Stimulated activated memory B cell treated with anti-CD40 and anti-IgM and Interleukin-4, amounts not matched to agents 10 μg/mL and 1 μg/mL and 100 μg/mL, for 72 hours (primary cell): Measurements from ENCODE around the gene SPEG.
A peak's percentile ranks its signal among the peaks of the same experiment; 100 is the strongest.
"Not testable (repeated sequence)": the region's sequence is repeated elsewhere in the genome, so short reads cannot be mapped to it uniquely, and the experiment has no call there.

Experiments
- ATAC-seq: fragments of 150-1000 bp; cut with Tn5 transposase; 2 replicates; pipeline ENCODE4 v1.10.0; 2021
- H3K27ac Mint-ChIP-seq: one replicate; pipeline ENCODE4 v1.8.0; 2022; ENCODE audit warnings: mild to moderate bottlenecking, mixed read lengths
- H3K27me3 Mint-ChIP-seq: one replicate; pipeline ENCODE4 v1.8.0; 2022; ENCODE audit warnings: mixed read lengths
- H3K36me3 Mint-ChIP-seq: one replicate; pipeline ENCODE4 v1.8.0; 2022; ENCODE audit warnings: mixed read lengths
- H3K4me1 Mint-ChIP-seq: one replicate; pipeline ENCODE4 v1.8.0; 2022; ENCODE audit warnings: mixed read lengths
- H3K4me3 Mint-ChIP-seq: one replicate; pipeline ENCODE4 v1.8.0; 2022; ENCODE audit warnings: mild to moderate bottlenecking, moderate library complexity, mixed read lengths
- H3K9me3 Mint-ChIP-seq: one replicate; pipeline ENCODE4 v1.8.0; 2022; ENCODE audit warnings: mixed read lengths

The SPEG gene

DNA sequence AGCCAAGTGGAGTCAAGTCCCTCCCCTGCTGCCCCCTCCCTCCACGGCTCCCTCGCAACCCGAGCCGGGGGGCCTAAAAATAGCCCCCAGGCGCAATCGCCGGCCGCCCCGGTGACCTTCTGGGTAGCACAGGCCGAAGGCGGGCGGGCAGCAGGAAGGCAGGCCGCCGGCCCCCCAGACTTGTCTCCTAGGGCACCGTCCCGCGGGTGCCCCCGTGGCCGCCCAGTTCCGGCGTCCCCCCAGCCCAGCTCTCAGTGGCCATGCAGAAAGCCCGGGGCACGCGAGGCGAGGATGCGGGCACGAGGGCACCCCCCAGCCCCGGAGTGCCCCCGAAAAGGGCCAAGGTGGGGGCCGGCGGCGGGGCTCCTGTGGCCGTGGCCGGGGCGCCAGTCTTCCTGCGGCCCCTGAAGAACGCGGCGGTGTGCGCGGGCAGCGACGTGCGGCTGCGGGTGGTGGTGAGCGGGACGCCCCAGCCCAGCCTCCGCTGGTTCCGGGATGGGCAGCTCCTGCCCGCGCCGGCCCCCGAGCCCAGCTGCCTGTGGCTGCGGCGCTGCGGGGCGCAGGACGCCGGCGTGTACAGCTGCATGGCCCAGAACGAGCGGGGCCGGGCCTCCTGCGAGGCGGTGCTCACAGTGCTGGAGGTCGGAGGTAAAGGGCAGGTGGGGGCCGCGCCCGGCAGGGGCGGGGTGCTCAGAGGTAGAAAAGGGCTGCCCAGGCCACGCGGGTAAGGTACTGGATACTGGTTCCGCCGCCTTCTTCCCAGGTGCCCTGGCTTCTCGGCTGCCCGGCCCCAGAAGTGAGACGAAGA, at the start of gene SPEG:
Gene SPEG, plus strand, starts transcription at position 126 of the 808 bp plus-strand sequence. Its CDS starts 135 bp downstream, at position 261.
- peak; percentile 17 for ATAC-seq

DNA sequence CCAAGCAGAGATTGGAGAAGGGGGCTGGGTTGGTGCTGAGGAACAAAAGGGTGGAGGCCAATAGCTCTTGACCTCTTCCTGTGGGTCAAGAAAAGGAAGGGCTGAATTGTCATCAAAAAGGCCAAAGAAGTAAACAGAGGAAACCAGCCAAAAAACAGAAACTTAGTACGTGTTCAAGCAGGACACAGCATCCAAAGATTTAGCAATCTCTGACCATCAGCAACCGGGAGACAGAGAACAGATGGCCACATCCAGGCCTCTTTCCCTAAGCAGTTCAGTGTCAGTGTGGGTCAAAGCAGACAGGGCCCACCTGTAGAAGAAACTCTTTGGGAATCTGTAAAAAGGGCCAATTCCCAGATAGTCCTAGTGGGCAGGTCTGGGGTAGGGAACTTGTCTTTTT, 49.8 kb upstream of the SPEG start:
- no peak for ATAC-seq
- Mint-ChIP-seq H3K4me3 (no peak overlapping the region), H3K36me3 (peaks cover 55% of the 10 kb centered on the region)

More for the DNA sequence above, at the start of gene SPEG:
- no peaks in the 10 kb centered on the region for H3K4me1 Mint-ChIP-seq
- no peak within 1 kb of the TSS for H3K27ac Mint-ChIP-seq
- no peak within 1 kb of the TSS for H3K4me3 Mint-ChIP-seq
- peaks cover 11% of the 10 kb centered on the region for H3K27me3 Mint-ChIP-seq
- no peaks in the 10 kb centered on the region for H3K9me3 Mint-ChIP-seq
- H3K36me3 Mint-ChIP-seq = no peaks in the 10 kb centered on the region

DNA sequence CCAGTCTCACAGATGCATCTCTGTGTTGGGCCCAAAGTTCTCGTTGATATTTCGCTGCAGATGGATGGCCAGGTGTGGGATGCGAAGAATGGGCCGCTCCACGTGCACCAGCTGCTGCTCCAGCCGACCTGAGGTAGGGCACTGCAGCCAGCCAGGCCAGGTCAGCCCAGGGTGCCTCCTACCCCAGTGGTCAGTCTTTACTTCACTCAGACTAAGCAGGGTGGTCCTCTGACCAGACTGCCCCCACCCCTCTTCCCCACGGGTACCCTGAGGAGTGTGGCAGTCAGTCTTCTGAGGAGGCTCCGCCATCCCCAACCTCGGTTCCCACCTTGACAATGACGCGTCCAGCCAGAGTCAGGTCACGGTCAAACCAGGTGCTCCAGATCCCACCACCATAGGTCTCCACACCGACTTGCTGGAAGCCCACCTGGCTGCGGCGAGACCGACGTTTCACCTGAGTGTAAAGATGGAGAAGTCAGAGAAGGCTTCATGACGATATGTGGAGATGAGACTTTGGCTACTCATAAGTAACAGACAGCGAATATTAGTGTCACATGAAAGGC, 48.6 kb upstream of the SPEG start:
- Mint-ChIP-seq H3K9me3 (no peaks in the 10 kb centered on the region), H3K4me1 (peaks cover 30% of the 10 kb centered on the region), H3K36me3 (peaks cover 49% of the 10 kb centered on the region), H3K27ac (no peak overlapping the region), H3K4me3 (no peak overlapping the region), H3K27me3 (no peaks in the 10 kb centered on the region)
- no peak for ATAC-seq

More for the DNA sequence above, 49.8 kb upstream of the SPEG start:
- H3K27ac Mint-ChIP-seq = no peak overlapping the region
- peaks cover 30% of the 10 kb centered on the region for H3K4me1 Mint-ChIP-seq
- no peaks in the 10 kb centered on the region for H3K9me3 Mint-ChIP-seq
- H3K27me3 Mint-ChIP-seq = no peaks in the 10 kb centered on the region

DNA sequence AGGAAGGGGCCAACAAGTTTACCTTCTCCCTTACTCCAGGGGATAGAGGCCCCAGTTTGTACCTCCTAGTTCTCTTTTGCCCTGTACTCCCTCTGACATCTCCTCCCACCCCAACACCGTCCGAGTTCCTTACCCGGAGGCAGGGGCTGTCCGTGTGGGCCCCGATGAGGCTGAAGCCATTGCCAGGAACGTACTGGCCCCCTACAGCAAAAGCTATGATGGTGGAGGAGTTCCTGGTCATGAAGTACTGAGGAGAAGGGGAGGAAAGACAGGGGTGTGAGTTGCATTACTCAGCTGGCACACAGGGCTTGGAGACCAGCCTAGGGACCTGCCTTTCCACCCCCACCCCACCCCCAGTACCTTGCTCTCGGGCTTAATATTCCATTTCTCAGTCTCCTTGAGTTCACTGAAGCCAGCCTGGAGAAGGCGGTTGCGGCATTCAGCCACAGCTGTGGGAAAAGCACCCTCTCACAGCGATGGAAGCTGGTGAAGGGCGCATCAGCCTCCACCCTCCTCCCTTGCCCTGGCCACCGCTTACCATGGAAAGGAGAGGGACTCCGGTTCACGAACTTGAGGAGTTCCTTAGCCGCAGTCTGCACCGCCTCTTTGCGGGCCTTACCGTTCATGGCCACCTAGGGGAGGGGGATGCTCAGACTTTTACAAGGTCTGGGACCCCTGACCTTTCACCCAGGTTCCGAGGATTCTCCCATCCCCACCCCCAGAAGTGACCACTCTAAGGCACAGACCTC, 47.9 kb upstream of the SPEG start:
- peaks cover 30% of the 10 kb centered on the region for H3K4me1 Mint-ChIP-seq
- no peak for ATAC-seq
- no peaks in the 10 kb centered on the region for H3K9me3 Mint-ChIP-seq
- peak overlapping the region; percentile 98 for H3K4me3 Mint-ChIP-seq
- no peaks in the 10 kb centered on the region for H3K27me3 Mint-ChIP-seq
- peaks cover 43% of the 10 kb centered on the region for H3K36me3 Mint-ChIP-seq
- H3K27ac Mint-ChIP-seq = peak overlapping the region; percentile 98

DNA sequence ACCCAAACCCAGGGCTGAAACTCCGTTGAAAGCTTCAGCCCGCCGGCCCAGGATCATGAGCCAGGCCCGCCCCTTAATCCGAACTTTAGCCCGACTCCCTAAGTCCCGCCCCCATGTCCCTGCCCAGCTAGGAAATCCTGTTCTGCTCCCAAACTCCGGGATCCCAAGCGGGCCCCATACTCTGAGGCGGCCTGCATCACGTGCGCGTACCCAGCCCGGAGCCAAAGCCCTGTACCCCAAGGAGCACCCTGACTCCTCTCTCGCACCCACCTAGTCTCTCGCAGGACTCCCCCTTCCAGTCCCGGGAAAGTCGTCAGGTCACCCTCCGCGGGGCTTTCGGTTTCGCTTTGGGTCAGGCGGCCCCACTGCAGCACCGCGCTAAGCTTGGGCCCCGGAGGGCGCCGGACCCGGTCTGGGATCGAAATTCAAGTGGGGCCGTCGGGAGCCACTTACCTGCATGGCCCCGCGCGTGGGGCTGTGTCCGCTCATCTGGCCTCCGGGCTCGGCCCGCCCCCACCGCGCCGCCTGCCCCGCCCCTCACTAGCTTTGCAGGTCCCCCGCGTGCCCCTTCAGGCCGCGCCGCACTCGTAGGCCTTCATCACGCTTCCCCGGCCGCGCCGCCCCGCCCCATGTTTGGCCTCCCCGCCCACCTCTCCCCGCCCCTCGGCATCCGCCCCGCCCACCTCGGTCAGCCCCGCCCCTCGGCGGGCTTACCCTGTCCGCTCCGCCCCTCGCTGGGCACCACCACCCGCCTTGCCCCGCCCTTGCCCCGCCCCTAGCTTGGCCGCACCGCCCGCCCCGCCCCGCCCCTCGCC, 47.1 kb upstream of the SPEG start, which contains the start of gene DNPEP:
Gene DNPEP, minus strand, starts transcription at position 607 of the 815 bp plus-strand sequence. Its CDS starts 118 bp downstream, at position 489.
- peak within 1 kb of the TSS; percentile 98 for H3K4me3 Mint-ChIP-seq
- ATAC-seq = peak; percentile 83
- peaks cover 35% of the 10 kb centered on the region for H3K36me3 Mint-ChIP-seq
- no peaks in the 10 kb centered on the region for H3K27me3 Mint-ChIP-seq
- H3K9me3 Mint-ChIP-seq = no peaks in the 10 kb centered on the region
- H3K27ac Mint-ChIP-seq = peak within 1 kb of the TSS; percentile 98
- peaks cover 30% of the 10 kb centered on the region for H3K4me1 Mint-ChIP-seq

DNA sequence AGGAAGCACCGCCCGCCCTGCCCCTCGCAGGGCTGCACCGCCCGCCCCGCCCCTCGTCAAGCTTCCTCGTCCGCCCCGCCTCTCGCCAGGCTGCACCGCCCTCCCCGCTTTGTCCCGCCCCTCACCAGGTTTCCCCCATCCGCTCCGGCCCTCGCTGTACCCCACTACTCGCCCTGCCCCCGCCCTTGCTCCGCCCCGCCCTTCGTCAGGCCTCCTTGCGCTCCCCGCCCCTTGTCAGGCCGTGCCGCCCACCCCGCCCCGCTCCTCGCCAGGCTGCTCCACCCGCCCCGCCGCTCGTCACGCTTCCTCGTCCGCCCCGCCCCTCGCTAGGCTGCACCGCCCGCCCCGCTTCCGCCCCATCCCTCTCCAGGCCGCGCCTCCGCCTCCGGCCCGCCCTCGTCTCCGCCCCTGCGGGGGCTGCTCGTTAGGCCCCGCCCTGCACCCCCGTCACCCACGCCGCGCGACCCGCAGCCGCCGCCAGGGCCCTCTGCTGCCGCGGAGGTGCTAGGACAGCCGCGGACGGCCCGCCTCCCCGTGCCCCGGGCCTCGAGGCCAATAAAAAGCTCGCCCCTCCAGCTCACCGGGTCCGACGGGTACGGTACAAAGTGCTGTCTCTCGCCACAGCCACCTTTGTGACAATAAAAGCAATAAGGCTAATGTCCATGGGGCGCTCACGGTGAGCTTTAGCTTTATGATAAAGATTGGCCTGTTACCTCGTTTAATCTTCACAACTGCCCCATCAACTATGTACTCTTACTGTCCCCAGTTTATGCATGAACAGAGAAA, 46.3 kb upstream of the SPEG start:
- H3K9me3 Mint-ChIP-seq = peaks cover 3% of the 10 kb centered on the region
- no peaks in the 10 kb centered on the region for H3K27me3 Mint-ChIP-seq
- peak; percentile 92 for ATAC-seq
- H3K4me3 Mint-ChIP-seq = peak overlapping the region; percentile 98
- H3K27ac Mint-ChIP-seq = peak overlapping the region; percentile 98
- H3K4me1 Mint-ChIP-seq = peaks cover 30% of the 10 kb centered on the region
- H3K36me3 Mint-ChIP-seq = peaks cover 27% of the 10 kb centered on the region

DNA sequence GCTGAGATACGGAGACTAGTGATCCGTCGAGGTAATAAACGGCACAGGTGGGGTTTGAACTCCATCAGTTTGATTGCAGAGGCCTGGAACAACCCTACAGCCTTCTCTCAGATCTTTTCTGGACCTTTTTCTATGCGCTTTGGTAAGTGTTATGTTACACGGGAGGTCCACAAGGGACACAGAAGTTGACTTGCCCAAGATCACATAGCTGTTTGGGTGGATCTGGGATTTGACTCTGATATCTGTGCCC, 45.8 kb upstream of the SPEG start:
- peak overlapping the region; percentile 98 for H3K4me3 Mint-ChIP-seq
- no peak for ATAC-seq
- peaks cover 30% of the 10 kb centered on the region for H3K4me1 Mint-ChIP-seq

DNA sequence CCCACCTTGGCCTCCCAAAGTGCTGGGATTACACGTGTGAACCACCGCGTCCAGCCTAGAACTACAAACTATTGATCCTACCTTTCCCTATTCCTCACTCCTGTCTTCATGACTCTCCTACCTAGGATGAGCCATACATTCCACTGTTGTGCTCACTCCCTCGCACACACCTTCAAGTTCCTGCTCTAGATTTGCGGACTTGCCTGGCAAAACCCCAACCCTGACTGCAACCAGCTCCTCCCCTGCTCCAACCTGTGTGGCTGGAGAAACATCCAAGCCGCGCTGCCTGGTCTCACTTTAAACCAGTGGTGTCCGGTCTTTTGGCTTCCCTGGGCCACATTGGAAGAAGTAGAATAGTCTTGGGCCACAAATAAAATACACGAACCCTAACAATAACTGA, 41.9 kb upstream of the SPEG start:
- Mint-ChIP-seq H3K27me3 (peaks cover 25% of the 10 kb centered on the region), H3K4me3 (no peak overlapping the region), H3K27ac (no peak overlapping the region), H3K4me1 (peaks cover 4% of the 10 kb centered on the region), H3K36me3 (no peaks in the 10 kb centered on the region), H3K9me3 (peaks cover 3% of the 10 kb centered on the region)
- ATAC-seq = no peak

More for the DNA sequence above, 45.8 kb upstream of the SPEG start:
- Mint-ChIP-seq H3K36me3 (peaks cover 21% of the 10 kb centered on the region), H3K27me3 (peaks cover 4% of the 10 kb centered on the region), H3K27ac (peak overlapping the region; percentile 98), H3K9me3 (peaks cover 3% of the 10 kb centered on the region)

DNA sequence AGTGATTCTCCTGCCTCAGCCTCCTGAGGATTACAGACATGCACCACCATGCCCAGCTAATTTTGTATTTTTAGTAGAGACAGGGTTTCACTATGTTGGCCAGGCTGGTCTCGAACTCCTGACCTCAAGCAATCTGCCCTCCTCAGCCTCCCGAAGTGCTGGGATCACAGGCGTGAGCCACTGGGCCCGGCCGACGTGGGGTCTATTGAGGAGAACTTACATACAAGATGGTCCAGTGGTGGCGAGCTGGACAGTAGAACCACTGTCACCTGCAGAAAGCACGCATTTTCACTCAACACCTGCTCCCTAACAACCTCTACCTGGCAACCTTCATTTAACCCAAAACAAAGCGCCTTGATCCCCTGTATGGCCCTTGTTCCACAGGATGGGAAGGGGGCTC, 39.6 kb upstream of the SPEG start:
- not testable (repeated sequence) for H3K4me3 Mint-ChIP-seq, H3K27ac Mint-ChIP-seq, H3K4me1 Mint-ChIP-seq, H3K9me3 Mint-ChIP-seq, H3K36me3 Mint-ChIP-seq, ATAC-seq
- peaks cover 28% of the 10 kb centered on the region for H3K27me3 Mint-ChIP-seq

DNA sequence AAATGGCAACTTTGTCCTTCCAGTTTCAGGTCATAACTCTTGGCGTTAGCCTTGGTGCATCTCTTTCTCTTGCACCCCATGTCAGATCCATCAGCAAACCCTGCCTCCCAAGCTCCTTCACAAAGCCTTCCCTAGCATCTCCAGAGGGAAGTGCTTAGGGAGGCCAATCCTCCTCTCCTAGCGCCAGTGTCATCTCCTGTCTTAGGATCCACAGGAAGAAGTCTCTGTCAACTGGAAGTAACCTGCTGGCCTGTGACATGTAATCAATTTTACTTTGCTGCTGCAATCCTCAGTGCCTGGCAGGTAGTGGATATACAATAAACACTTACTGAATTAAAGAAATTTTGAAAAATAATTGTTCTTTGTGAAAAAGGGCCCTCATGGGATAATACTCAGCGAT, 39.0 kb upstream of the SPEG start:
- Mint-ChIP-seq H3K36me3 (no peaks in the 10 kb centered on the region), H3K4me1 (no peaks in the 10 kb centered on the region), H3K27ac (no peak overlapping the region), H3K27me3 (peaks cover 34% of the 10 kb centered on the region), H3K9me3 (peaks cover 3% of the 10 kb centered on the region), H3K4me3 (no peak overlapping the region)
- ATAC-seq = no peak

DNA sequence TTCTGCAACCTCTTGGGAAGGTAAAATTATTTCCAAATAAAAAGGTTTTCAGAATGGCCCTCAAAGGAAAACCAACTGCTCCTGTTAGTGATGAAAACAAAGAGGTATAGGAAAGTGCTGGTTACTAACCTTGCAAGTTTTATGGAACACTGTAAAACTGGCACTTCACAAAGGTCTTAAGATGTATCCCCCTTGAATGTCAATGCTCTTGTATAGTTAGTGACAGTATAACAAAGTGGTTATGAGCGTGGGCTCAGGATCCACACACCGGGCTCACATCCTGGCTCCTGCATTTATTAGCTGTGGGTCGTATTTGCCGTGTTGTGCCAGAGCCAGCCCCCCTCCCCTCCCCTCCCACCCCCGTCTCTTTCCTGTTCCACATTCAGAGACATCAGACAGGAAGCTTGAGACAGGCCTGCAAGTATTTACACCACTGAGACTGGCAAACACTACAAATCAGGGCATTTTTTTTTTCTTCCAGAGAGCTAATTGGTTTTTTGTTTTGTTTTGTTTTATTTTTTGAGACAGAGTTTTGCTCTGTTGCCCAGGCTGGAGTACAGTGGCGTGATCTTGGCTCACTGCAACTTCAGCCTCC, 37.7 kb upstream of the SPEG start:
- no peaks in the 10 kb centered on the region for H3K4me1 Mint-ChIP-seq
- no peak for ATAC-seq
- H3K9me3 Mint-ChIP-seq = peaks cover 3% of the 10 kb centered on the region
- H3K36me3 Mint-ChIP-seq = no peaks in the 10 kb centered on the region
- no peak overlapping the region for H3K27ac Mint-ChIP-seq
- H3K4me3 Mint-ChIP-seq = no peak overlapping the region
- peaks cover 41% of the 10 kb centered on the region for H3K27me3 Mint-ChIP-seq

DNA sequence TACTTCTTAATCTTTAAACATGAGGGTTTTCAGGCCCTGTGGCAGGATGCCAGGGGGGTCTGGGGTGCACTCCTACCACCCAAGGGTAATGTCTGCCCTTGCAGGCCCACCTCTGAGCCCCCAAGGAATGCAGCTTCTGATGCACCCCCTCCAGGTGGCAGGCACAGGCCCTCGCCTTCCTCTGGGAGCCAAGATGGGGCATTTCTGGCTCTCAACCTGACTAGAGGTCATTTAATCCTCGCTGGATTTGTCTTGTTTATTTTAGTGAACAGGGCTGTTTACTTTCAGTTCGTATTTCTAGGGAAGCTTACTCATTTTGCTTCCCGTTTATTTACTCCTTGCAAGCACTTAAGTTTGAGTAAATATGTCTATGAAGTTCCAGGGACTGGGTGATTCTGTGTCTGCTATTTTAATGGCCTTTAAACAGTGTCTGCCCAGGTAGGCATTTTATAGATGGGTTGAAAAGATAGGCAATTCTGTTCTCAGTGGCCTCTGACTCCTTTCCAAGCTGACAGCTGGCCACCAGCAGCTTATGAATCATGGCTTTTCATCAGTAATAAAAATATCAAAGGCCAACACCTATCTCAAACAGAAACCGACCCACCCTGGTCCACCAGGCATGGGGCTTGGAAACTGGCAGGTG, 35.8 kb upstream of the SPEG start:
- Mint-ChIP-seq H3K36me3 (no peaks in the 10 kb centered on the region), H3K27me3 (peaks cover 52% of the 10 kb centered on the region), H3K4me3 (no peak overlapping the region), H3K9me3 (no peaks in the 10 kb centered on the region), H3K27ac (no peak overlapping the region), H3K4me1 (no peaks in the 10 kb centered on the region)
- no peak for ATAC-seq

DNA sequence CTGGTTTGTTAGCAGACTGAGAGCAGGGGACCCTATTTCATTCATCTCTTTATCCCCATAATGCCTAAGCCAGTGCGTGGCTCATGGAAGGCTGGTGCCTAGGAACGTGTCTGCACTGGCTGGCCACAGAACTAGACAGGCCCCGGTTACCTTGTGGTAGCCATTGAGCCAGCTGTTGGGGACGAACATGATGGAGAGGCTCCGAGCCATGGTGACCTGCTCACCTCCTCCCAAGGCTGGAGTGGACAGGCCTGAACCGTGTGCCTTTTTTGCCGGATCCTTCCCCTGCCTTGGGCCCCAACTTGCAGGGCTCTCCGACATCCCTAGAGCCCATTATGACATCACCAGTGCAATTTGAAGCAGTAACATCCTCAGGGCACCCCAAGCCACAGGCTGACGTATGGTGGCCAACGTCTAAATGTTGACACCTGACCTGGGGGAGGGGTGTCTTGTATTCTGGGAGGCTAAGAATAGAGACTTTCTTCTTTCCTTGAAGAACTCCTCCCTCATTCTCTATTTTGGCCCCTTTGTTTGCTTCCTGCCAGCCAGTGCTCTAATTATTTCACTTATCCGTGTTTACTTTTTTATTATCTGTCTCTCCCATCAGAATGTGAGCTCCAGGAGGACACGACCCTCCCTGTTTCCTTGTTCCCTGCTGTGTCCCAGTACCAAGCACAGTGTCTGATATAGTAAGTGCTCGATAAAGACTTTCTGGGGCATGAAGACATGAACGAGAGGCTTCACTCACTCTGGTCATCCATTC, 34.7 kb upstream of the SPEG start:
- H3K9me3 Mint-ChIP-seq = no peaks in the 10 kb centered on the region
- peaks cover 52% of the 10 kb centered on the region for H3K27me3 Mint-ChIP-seq
- no peak overlapping the region for H3K27ac Mint-ChIP-seq
- no peak for ATAC-seq
- no peak overlapping the region for H3K4me3 Mint-ChIP-seq
- H3K36me3 Mint-ChIP-seq = no peaks in the 10 kb centered on the region
- H3K4me1 Mint-ChIP-seq = no peaks in the 10 kb centered on the region
